HG03060 (cell line): Measurements from ENCODE around the gene VCP.

Experiments
- ATAC-seq: cut with Tn5 transposase; IDR thresholded peaks from one replicate; pipeline ENCODE4 v1.9.1; 2021; ENCODE audit warnings: low read depth, moderate number of reproducible peaks; ENCODE audit not compliant: unreplicated experiment

VCP gene

GRCh38 chr9:35069020-35069419, 3.4 kb downstream of the VCP start:
- ATAC-seq = no peak

GRCh38 chr9:35067056-35067455, 5.4 kb downstream of the VCP start:
- ATAC-seq = no peak

- no peak for ATAC-seq
Measured at GRCh38 chr9:35060548-35061207, 11.7 kb downstream of the VCP start.

- ATAC-seq = no peak
Measured at GRCh38 chr9:35059438-35059837, 13.0 kb downstream of the VCP start.

- no peak for ATAC-seq
Measured at GRCh38 chr9:35057271-35057620, 15.2 kb downstream of the VCP start.

GRCh38 chr9:35056571-35057270, 15.7 kb downstream of the VCP start:
- no peak for ATAC-seq

GRCh38 chr9:35054871-35055644, 17.4 kb downstream of the VCP start:
- no peak for ATAC-seq

- no peak for ATAC-seq
Measured at GRCh38 chr9:35054185-35054835, 18.1 kb downstream of the VCP start.

- no peak for ATAC-seq
Measured at GRCh38 chr9:35051069-35051967, 21.1 kb downstream of the VCP start.

GRCh38 chr9:35048511-35048910, 23.9 kb downstream of the VCP start:
- ATAC-seq = no peak

- no peak for ATAC-seq
Measured at GRCh38 chr9:35044071-35044470, 28.4 kb downstream of the VCP start.

GRCh38 chr9:35042891-35043545, 29.4 kb downstream of the VCP start:
- ATAC-seq = no peak

- no peak for ATAC-seq
Measured at GRCh38 chr9:35042081-35042604, 30.3 kb downstream of the VCP start.

GRCh38 chr9:35035851-35036701, 36.3 kb downstream of the VCP start:
- ATAC-seq = no peak

GRCh38 chr9:35033101-35033500, 39.3 kb downstream of the VCP start:
- ATAC-seq = no peak

GRCh38 chr9:35029852-35030251, 42.6 kb downstream of the VCP start:
- no peak for ATAC-seq

GRCh38 chr9:35029241-35029640, 43.2 kb downstream of the VCP start:
- ATAC-seq = no peak

- ATAC-seq = no peak
Measured at GRCh38 chr9:35028341-35028740, 44.1 kb downstream of the VCP start.

GRCh38 chr9:35027860-35028259, 44.6 kb downstream of the VCP start:
- no peak for ATAC-seq
